Stimulated activated memory B cell treated with anti-CD40 and anti-IgM and Interleukin-4, amounts not matched to agents 10 μg/mL and 1 μg/mL and 100 μg/mL, for 72 hours (primary cell): ENCODE data around the gene TP53INP2.

Experiments used
- ATAC-seq: fragments of 150-1000 bp; cut with Tn5 transposase; 2 replicates; pipeline ENCODE4 v1.10.0; 2021
- H3K27ac Mint-ChIP-seq: one replicate; pipeline ENCODE4 v1.8.0; 2022; ENCODE audit warnings: mild to moderate bottlenecking, mixed read lengths
- H3K27me3 Mint-ChIP-seq: one replicate; pipeline ENCODE4 v1.8.0; 2022; ENCODE audit warnings: mixed read lengths
- H3K36me3 Mint-ChIP-seq: one replicate; pipeline ENCODE4 v1.8.0; 2022; ENCODE audit warnings: mixed read lengths
- H3K4me1 Mint-ChIP-seq: one replicate; pipeline ENCODE4 v1.8.0; 2022; ENCODE audit warnings: mixed read lengths
- H3K4me3 Mint-ChIP-seq: one replicate; pipeline ENCODE4 v1.8.0; 2022; ENCODE audit warnings: mild to moderate bottlenecking, moderate library complexity, mixed read lengths
- H3K9me3 Mint-ChIP-seq: one replicate; pipeline ENCODE4 v1.8.0; 2022; ENCODE audit warnings: mixed read lengths

TP53INP2 gene

GRCh38 chr20:34743039-34743438 lies 38.9 kb downstream of the TP53INP2 start:
- H3K4me3 Mint-ChIP-seq, result no peak overlapping the region
- no peaks in the 10 kb centered on the region for H3K27me3 Mint-ChIP-seq
- no peak for ATAC-seq
- H3K9me3 Mint-ChIP-seq, result no peaks in the 10 kb centered on the region
- H3K4me1 Mint-ChIP-seq, result no peaks in the 10 kb centered on the region
- H3K27ac Mint-ChIP-seq, result no peak overlapping the region
- peaks cover 45% of the 10 kb centered on the region for H3K36me3 Mint-ChIP-seq

GRCh38 chr20:34744340-34744739 lies 40.2 kb downstream of the TP53INP2 start:
- Mint-ChIP-seq H3K4me1 (no peaks in the 10 kb centered on the region), H3K27me3 (no peaks in the 10 kb centered on the region), H3K9me3 (no peaks in the 10 kb centered on the region), H3K4me3 (no peak overlapping the region), H3K27ac (no peak overlapping the region), H3K36me3 (peaks cover 51% of the 10 kb centered on the region)
- no peak for ATAC-seq

GRCh38 chr20:34744847-34745246 lies 40.7 kb downstream of the TP53INP2 start:
- H3K4me1 Mint-ChIP-seq, result no peaks in the 10 kb centered on the region
- no peak overlapping the region for H3K4me3 Mint-ChIP-seq
- H3K27me3 Mint-ChIP-seq, result no peaks in the 10 kb centered on the region
- H3K9me3 Mint-ChIP-seq, result no peaks in the 10 kb centered on the region
- no peak overlapping the region for H3K27ac Mint-ChIP-seq
- ATAC-seq, result no peak
- peaks cover 53% of the 10 kb centered on the region for H3K36me3 Mint-ChIP-seq

- peaks cover 43% of the 10 kb centered on the region for H3K36me3 Mint-ChIP-seq
- no peak overlapping the region for H3K4me3 Mint-ChIP-seq
- no peak for ATAC-seq
- no peaks in the 10 kb centered on the region for H3K4me1 Mint-ChIP-seq
- no peaks in the 10 kb centered on the region for H3K27me3 Mint-ChIP-seq
- no peak overlapping the region for H3K27ac Mint-ChIP-seq
- H3K9me3 Mint-ChIP-seq, result no peaks in the 10 kb centered on the region
These were observed 42.5 kb downstream of the TP53INP2 start for GRCh38 chr20:34746674-34747073.

GRCh38 chr20:34747479-34747878 lies 43.3 kb downstream of the TP53INP2 start:
- H3K4me1 Mint-ChIP-seq, result no peaks in the 10 kb centered on the region
- H3K27me3 Mint-ChIP-seq, result no peaks in the 10 kb centered on the region
- H3K4me3 Mint-ChIP-seq, result no peak overlapping the region
- H3K36me3 Mint-ChIP-seq, result peaks cover 45% of the 10 kb centered on the region
- ATAC-seq, result no peak
- no peaks in the 10 kb centered on the region for H3K9me3 Mint-ChIP-seq
- peak overlapping the region; percentile 48 for H3K27ac Mint-ChIP-seq

GRCh38 chr20:34748709-34749108 lies 44.6 kb downstream of the TP53INP2 start:
- H3K9me3 Mint-ChIP-seq, result no peaks in the 10 kb centered on the region
- H3K36me3 Mint-ChIP-seq, result peaks cover 39% of the 10 kb centered on the region
- H3K4me1 Mint-ChIP-seq, result no peaks in the 10 kb centered on the region
- no peak overlapping the region for H3K4me3 Mint-ChIP-seq
- no peak overlapping the region for H3K27ac Mint-ChIP-seq
- H3K27me3 Mint-ChIP-seq, result no peaks in the 10 kb centered on the region
- ATAC-seq, result no peak

- peaks cover 8% of the 10 kb centered on the region for H3K4me1 Mint-ChIP-seq
- no peaks in the 10 kb centered on the region for H3K9me3 Mint-ChIP-seq
- no peak for ATAC-seq
- peaks cover 38% of the 10 kb centered on the region for H3K36me3 Mint-ChIP-seq
- no peak overlapping the region for H3K27ac Mint-ChIP-seq
- no peak overlapping the region for H3K4me3 Mint-ChIP-seq
- no peaks in the 10 kb centered on the region for H3K27me3 Mint-ChIP-seq
These were observed 46.3 kb downstream of the TP53INP2 start for GRCh38 chr20:34750484-34750883.

GRCh38 chr20:34751453-34751852 lies 47.3 kb downstream of the TP53INP2 start:
- Mint-ChIP-seq H3K4me3 (no peak overlapping the region), H3K27ac (no peak overlapping the region), H3K36me3 (peaks cover 35% of the 10 kb centered on the region)

GRCh38 chr20:34753706-34754461 lies 49.7 kb downstream of the TP53INP2 start:
- Mint-ChIP-seq H3K4me3 (no peak overlapping the region), H3K9me3 (no peaks in the 10 kb centered on the region), H3K27me3 (no peaks in the 10 kb centered on the region), H3K27ac (peak overlapping the region; percentile 59), H3K4me1 (peaks cover 8% of the 10 kb centered on the region), H3K36me3 (peaks cover 56% of the 10 kb centered on the region)
- no peak for ATAC-seq

More at GRCh38 chr20:34751453-34751852, 47.3 kb downstream of the TP53INP2 start:
- ATAC-seq, result no peak
- Mint-ChIP-seq H3K9me3 (no peaks in the 10 kb centered on the region), H3K27me3 (no peaks in the 10 kb centered on the region), H3K4me1 (peaks cover 8% of the 10 kb centered on the region)

- H3K27ac Mint-ChIP-seq, result peak overlapping the region; percentile 59
- H3K4me3 Mint-ChIP-seq, result no peak overlapping the region
- no peaks in the 10 kb centered on the region for H3K9me3 Mint-ChIP-seq
- H3K36me3 Mint-ChIP-seq, result peaks cover 58% of the 10 kb centered on the region
- H3K27me3 Mint-ChIP-seq, result no peaks in the 10 kb centered on the region
- H3K4me1 Mint-ChIP-seq, result peaks cover 8% of the 10 kb centered on the region
- no peak for ATAC-seq
These were observed 50.5 kb downstream of the TP53INP2 start for GRCh38 chr20:34754611-34755010.

GRCh38 chr20:34755367-34755766 lies 51.2 kb downstream of the TP53INP2 start:
- H3K27ac Mint-ChIP-seq, result peak overlapping the region; percentile 59
- no peak overlapping the region for H3K4me3 Mint-ChIP-seq
- no peaks in the 10 kb centered on the region for H3K9me3 Mint-ChIP-seq
- peak; percentile 83 for ATAC-seq
- peaks cover 8% of the 10 kb centered on the region for H3K4me1 Mint-ChIP-seq
- peaks cover 52% of the 10 kb centered on the region for H3K36me3 Mint-ChIP-seq
- no peaks in the 10 kb centered on the region for H3K27me3 Mint-ChIP-seq

GRCh38 chr20:34762031-34762555 lies 57.9 kb downstream of the TP53INP2 start:
- no peaks in the 10 kb centered on the region for H3K9me3 Mint-ChIP-seq
- no peak overlapping the region for H3K27ac Mint-ChIP-seq
- no peaks in the 10 kb centered on the region for H3K4me1 Mint-ChIP-seq
- peaks cover 57% of the 10 kb centered on the region for H3K36me3 Mint-ChIP-seq
- H3K27me3 Mint-ChIP-seq, result no peaks in the 10 kb centered on the region
- no peak overlapping the region for H3K4me3 Mint-ChIP-seq
- ATAC-seq, result no peak
